K562 treated with DMSO at 1 percent for 4 hours (cell line): Measurements from ENCODE around the gene KDM3B. TPM values are rescaled to one million over a fixed set of nuclear protein-coding genes. Genes with fewer than 3 reads are reported as not detected.

ENCODE experiments used
- total RNA-seq: library from RNA; unstranded; fragments of 300-600 nt; gene quantifications from 2 replicates; pipeline ENCODE4 v1.2.3, GENCODE V29; 2022; ENCODE audit not compliant: insufficient read depth

Gene KDM3B, protein sequence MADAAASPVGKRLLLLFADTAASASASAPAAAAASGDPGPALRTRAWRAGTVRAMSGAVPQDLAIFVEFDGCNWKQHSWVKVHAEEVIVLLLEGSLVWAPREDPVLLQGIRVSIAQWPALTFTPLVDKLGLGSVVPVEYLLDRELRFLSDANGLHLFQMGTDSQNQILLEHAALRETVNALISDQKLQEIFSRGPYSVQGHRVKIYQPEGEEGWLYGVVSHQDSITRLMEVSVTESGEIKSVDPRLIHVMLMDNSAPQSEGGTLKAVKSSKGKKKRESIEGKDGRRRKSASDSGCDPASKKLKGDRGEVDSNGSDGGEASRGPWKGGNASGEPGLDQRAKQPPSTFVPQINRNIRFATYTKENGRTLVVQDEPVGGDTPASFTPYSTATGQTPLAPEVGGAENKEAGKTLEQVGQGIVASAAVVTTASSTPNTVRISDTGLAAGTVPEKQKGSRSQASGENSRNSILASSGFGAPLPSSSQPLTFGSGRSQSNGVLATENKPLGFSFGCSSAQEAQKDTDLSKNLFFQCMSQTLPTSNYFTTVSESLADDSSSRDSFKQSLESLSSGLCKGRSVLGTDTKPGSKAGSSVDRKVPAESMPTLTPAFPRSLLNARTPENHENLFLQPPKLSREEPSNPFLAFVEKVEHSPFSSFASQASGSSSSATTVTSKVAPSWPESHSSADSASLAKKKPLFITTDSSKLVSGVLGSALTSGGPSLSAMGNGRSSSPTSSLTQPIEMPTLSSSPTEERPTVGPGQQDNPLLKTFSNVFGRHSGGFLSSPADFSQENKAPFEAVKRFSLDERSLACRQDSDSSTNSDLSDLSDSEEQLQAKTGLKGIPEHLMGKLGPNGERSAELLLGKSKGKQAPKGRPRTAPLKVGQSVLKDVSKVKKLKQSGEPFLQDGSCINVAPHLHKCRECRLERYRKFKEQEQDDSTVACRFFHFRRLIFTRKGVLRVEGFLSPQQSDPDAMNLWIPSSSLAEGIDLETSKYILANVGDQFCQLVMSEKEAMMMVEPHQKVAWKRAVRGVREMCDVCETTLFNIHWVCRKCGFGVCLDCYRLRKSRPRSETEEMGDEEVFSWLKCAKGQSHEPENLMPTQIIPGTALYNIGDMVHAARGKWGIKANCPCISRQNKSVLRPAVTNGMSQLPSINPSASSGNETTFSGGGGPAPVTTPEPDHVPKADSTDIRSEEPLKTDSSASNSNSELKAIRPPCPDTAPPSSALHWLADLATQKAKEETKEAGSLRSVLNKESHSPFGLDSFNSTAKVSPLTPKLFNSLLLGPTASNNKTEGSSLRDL (N-terminal part only)
- 31.9 and 38.6 TPM in 2 replicates for total RNA-seq

DNA sequence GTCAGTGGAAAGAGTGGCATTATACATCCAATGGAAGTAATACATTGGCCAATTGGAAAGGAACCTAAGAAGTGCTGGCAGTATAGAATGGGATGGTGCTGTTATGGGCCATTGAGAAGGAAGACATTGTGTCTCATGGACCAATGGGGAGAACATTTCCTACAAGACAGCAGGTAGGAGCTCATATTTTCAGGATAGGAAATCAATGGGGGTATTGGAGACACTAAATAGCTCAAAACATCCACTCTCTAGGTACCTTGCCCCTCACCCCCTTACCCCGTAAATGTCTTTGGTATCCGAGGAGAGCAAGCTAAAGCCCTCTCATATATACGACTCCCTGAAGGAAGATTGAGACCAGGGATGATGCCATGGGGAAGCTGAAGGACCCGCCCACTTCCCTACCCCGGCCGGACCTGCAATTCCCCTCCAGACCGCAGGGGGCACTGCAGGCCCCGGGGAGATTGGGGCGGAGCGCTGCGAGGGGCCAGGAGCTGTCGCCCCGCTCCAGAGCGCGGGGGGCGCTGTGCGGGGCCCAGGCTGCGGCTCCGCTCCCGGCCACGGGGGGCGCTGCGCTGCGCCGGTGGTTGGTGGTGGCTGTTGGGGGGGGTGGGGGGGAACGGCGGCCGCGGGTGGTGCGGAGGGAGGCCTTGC lies at the start of gene KDM3B:
Gene KDM3B, plus strand, starts transcription at position 615 of the 651 bp plus-strand sequence. CDS start 111 bp downstream, outside the sequence.

DNA sequence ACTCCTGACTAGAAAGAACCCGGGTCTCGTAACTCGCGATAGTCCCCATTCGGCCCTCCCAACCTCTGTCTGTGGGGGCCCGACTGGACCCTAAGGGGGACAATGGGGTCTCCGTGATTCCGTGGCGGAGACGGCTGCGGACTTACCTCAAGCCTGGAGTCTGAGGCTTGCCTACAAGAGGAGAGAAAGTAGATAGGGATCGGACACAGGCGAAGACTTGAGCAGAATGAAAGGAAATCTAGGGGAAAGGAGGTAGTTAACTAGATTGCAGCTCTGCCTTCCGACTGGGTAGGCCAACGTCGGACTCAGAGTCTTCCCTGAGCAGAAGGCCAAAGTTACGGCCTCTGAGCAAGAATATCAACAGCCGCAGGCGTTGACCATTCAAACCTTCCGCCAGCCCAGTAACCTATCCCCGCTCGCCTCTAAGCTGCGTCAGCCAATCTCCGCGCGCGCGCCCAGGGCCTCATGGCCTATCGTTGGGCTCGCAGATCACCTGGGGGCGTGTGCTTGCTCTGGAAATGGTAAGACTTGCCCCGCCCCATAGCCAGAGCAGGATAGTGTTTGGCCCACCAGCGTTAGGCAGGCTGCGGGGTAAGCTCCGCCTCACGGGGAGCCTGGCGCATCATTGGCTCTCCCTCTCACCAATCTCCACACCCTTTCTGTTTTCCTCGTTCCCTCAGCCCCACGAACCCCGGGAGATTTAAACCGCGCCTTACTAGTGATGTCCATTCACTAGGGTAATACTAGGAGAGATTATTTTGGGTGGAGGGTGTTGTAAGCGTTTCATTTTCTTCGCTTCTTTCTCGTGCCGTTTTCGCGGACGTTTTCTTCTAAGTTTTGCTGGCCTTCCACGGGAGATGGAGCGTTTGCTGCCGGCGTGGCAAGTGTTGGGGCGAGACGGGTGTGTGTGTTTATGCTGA lies 20.8 kb upstream of the KDM3B start, which contains the start of gene CDC25C:
Gene CDC25C, minus strand, starts transcription at position 356 of the 920 bp plus-strand sequence. CDS start 624 bp downstream, outside the sequence.

DNA sequence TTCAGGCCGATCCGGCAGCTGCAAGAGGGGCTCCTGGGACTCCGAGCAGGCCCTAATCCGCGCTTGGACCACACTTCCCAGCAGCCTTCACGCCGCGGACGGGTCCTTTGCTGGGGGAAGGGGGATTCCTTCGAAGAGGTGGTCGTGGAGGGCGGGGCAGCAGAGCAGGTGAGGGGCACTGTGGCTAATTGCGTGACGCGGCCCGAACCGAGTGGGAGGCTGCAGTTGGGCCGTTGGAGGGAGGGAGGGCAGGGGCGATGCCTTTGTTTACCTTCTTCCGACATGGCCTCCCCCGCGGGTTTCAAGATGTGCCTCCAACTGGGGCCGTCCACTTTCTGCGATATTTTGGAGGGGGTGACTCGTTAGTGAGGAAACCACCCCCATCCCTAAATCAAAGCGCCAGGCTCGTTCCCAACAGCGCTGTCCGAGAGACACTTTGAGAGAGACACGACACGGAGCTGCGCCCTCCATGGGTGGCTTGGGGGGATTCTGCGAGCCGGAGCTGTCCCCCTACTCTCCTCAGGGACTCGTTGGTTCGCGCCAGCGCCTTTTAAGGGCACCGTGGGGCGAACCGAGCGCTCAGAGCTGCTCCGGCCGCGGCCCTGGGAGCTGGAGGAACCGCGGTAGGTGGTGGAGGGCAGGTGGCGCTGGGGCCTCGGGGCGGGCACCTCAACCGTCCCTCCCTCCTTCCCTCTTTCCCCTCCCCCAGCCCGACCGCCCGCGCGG lies 14.6 kb upstream of the KDM3B start, which contains the start of gene FAM53C:
Gene FAM53C, plus strand, starts transcription at position 582 of the 726 bp plus-strand sequence. CDS start 3,070 bp downstream, outside the sequence.

DNA sequence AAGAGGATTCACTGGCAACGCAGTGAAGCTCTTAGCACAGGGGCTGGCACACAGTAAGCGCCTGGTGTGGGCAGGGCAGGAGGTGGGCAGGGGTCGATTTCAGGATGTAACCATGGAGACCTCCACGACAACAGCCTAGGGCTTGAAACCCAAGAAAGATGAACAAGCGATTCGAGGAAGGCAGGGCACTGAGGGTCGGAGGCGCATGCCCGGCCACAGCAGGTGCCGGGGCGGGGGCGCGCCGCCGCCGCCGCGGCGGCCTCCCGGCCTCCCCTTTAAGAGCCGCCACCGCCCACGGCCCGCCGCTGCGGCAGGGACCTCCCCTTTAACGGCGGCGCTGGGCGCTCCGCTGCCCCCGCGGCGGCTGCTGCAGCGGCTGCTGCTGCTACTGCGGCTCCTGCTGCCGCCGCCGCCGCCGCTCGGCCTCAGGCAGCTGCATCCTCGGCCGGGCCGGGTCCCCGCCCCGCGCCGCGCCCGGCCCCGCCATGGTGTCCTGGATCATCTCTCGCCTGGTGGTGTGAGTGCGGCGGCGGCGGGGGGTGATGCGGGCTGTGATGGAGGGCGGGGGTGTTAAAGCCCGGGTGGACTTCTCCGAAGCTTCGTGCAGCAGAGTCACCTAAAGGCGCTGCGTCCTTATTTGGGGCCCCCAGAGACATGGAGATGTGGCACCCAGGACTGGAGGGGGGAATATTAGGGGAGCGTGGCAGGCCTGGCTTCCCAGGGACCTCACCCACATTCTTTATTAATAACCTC lies 86.4 kb downstream of the KDM3B start, which contains the start of gene REEP2:
Gene REEP2, plus strand, starts transcription at position 334 of the 753 bp plus-strand sequence. Its CDS starts 152 bp downstream, at position 486.

DNA sequence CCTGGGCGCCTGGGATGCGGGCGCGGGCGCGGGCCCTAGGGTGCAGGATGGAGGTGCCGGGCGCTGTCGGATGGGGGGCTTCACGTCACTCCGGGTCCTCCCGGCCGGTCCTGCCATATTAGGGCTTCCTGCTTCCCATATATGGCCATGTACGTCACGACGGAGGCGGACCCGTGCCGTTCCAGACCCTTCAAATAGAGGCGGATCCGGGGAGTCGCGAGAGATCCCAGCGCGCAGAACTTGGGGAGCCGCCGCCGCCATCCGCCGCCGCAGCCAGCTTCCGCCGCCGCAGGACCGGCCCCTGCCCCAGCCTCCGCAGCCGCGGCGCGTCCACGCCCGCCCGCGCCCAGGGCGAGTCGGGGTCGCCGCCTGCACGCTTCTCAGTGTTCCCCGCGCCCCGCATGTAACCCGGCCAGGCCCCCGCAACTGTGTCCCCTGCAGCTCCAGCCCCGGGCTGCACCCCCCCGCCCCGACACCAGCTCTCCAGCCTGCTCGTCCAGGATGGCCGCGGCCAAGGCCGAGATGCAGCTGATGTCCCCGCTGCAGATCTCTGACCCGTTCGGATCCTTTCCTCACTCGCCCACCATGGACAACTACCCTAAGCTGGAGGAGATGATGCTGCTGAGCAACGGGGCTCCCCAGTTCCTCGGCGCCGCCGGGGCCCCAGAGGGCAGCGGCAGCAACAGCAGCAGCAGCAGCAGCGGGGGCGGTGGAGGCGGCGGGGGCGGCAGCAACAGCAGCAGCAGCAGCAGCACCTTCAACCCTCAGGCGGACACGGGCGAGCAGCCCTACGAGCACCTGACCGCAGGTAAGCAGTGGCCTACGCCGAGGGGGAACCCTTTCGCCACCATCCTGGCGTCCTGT lies 113.0 kb downstream of the KDM3B start, which contains the start of gene EGR1:
Gene EGR1, plus strand, starts transcription at position 219 of the 864 bp plus-strand sequence. Its CDS starts 283 bp downstream, at position 502.

Other genes starting within 250 kb of the KDM3B start
- gene NME5, start 213.3 kb upstream of the KDM3B start, total RNA-seq, result not detected in 2 replicates
- gene BRD8, start 174.1 kb upstream of the KDM3B start, total RNA-seq, result 67.4 and 76.1 TPM in 2 replicates
- gene KIF20A, start 173.6 kb upstream of the KDM3B start, total RNA-seq, result 27.8 and 36.4 TPM in 2 replicates
- 22.4 and 27.0 TPM in 2 replicates for gene CDC23, start 139.4 kb upstream of the KDM3B start, total RNA-seq
- not detected in 2 replicates for gene GFRA3, start 78.1 kb upstream of the KDM3B start, total RNA-seq
- 28.6 and 31.7 TPM in 2 replicates for gene CDC25C, start 20.9 kb upstream of the KDM3B start, total RNA-seq
- gene FAM53C, start 14.4 kb upstream of the KDM3B start, total RNA-seq, result 54.5 and 66.4 TPM in 2 replicates
- gene REEP2, start 86.4 kb downstream of the KDM3B start, total RNA-seq, result 0.68 TPM in 2 replicates
- gene EGR1, start 112.8 kb downstream of the KDM3B start, total RNA-seq, result 16.1 and 18.2 TPM in 2 replicates
- 65.8 and 74.6 TPM in 2 replicates for gene ETF1, start 190.6 kb downstream of the KDM3B start, total RNA-seq
- 326 and 330 TPM in 2 replicates for gene HSPA9, start 222.7 kb downstream of the KDM3B start, total RNA-seq